GM21528 (cell line): Measurements from ENCODE around the gene FHIT.

Experiments
- ATAC-seq: cut with Tn5 transposase; IDR thresholded peaks from one replicate; pipeline ENCODE4 v1.9.1; 2021; ENCODE audit warnings: mild to moderate bottlenecking, moderate library complexity; ENCODE audit not compliant: unreplicated experiment, low FRiP score

FHIT gene

DNA sequence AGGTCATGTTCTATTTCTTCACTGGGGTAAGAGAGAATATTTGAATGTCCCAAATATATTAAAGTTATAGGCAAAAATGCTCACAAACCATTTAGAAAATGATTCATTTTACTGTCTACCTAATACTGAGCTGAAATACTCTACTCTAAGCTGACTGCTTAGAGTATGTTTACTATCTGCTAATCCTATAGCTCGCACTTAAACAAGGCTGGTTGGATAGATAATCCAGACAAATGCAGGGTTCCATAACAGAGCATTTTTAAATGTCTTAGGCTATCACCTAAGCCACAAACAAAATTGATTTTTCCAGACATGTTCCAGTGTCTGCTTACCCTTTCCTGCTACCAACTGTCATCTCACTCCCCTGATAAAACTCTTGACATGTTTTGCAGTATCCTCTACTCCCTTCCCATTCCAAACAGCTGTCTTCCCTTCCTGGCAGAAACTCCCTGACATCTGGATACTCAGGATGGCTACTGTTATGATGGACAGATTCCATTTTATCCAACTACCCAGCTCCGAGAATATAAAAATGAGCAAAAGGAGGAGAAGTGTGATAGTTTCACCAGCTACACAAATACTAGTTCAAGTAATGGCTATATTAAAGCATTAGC lies 1034.7 kb downstream of the FHIT start:
- ATAC-seq, result no peak

DNA sequence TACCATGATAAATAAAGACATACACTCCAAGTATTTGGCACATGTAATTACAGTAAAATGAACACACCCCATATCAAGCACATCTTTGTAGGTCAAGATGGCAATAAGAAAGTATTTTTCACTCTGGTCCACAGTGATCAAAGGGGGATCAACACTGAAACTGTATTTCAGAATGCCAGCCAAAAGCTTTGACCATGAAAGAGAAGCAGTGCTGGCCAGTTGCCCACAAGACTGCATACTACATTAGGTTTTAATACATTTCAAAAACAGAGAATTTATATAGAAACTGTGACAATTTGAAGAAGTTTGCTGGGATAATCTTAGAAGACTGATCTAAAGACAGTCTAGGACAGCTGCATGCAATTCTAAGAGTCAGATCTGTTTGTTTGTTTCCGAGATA lies 1035.3 kb downstream of the FHIT start:
- no peak for ATAC-seq

DNA sequence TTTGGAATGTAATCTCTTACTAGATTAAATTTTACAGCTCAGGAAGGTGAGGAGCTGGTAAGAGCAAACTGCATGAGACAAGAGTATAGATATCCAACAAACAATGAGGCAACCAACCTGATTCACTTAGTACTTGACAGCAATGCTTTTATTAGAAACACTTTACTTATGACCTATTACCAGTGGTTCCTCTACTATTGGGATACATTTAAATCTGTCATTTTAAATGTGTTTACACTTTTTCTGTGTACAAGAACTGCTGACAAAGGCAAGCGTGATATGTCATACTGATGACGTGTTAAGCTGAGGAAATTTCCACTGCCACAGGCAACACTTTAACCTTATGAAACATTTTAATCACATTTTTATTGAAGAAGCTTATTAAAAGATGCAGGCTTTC lies 1043.3 kb downstream of the FHIT start:
- no peak for ATAC-seq

DNA sequence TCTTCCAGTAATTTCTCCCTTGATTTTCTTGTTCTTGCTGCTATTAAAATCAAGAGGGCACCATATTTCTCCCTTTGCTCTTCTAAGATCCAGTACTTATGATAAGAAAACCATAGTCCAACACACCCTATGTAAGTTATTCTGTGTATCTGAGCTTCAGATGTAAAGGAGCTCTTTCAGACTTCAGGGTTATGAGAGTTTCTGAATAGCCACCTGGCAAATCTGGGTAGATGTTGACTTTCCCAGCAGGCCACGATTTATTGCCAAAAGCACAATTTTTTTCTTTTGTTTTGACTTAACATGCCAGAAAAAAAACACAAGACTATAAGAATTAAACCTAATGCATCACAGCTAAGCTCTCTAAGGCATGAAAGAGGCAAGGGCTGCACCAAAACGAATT lies 1045.0 kb downstream of the FHIT start:
- no peak for ATAC-seq

DNA sequence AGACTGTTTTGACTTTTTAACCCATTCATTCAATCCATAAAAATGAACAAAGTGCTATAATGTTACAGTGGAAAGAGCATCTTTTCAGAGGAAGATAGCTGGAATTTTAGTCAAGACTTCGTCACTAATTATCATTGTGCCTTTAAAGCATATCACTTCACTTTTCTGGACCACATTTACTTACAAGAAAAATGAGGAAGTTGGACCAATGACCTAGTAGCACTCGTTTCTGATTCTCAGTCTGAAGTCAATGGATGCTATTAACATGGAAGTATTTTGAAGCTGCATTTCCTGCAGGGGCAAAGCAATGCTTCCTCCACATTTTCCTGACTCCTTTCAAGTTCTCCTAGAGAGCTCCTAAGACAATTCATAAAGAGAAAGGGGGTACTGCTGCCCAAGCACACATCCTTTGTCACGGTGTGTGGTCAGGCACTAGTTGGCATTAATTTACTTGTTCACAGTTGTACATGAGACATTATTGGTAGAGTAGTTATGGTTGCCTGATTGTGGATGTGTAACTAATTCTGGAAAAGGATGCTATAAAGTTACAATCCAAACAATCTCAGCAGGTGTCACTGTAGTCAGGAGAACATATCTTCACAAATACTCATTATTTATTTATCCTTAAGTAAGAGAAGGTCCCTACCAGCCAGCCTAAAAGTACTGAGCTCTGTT lies 1049.1 kb downstream of the FHIT start:
- ATAC-seq, result no peak

DNA sequence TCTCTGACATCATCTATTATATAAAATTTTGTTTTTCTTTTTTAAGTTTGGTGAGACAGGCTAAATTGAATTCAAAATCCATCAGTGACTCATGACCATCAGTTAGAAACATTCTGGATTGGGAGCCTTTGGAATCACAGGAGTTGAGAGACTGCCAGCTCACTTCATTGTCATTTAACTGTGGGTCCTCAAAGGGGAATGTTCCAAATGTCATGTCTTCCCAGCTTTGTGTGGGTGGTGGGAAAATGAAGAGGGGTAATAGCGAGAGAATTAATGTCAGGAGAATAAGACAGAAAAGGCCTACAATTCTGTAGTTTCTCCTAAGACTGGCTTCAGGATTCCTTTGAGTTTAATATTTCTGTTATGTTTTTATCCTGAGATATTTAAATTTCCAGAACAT lies 1051.9 kb downstream of the FHIT start:
- ATAC-seq, result no peak

DNA sequence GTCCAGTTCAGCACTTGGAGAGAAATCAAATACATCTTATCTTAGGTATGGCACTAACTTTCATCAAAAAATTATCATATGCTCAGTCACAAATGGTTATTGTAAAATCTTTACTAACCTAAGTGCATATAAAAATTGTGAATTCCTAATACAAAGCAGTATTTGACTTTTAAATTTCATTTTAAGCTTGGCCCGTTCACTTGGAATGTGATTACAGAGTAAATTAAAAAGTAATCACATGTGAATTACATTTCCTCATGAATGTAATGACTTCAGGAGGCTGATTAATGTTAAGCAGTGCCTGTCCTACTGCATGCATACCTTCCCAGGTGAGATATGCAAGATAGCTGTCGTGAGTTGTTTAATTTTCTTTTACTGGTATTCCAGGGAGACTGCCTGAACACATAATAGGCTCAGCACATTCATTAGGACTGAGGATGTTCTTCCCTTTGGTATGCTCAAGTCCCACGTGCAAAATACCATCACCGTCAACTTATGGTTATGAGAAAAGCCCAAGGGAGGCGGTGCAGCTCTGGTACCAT lies 1053.0 kb downstream of the FHIT start:
- ATAC-seq, result no peak

DNA sequence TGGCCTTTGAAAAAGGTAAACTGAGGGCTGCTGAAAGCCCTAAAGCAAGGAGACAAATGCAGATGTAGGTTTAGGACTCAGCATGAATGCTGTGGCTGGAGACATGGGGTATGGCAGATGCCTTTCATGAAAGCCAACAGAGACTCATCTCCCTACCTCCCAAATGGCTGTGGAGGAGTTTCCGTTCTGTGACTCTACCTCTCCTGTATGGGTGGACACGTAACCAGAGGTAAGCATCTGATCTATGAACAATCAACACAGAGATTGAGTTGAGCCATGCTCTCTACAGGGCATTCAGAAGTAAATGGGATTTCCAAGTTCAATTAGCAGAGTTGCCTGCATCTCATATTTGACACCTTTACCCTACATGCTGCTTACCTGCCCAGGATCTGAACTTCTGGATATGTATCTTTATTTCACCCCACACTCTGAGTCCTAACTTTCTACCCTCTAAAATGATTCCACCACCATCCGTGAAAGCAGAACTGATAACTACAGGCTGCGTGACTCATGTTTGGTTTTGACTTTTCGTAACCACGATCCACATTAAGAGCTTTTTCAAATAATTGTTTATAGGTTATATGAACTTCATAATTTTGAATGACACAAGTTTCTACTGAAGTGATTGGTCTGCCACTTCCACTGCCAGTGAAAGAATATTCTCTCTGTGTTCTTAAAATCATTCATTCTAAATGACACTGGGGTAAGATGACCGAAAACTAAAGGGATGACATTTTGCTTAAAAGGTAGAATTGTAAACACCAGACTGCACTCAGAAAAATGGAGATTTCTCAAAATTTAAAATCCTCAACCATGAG lies 1058.7 kb downstream of the FHIT start:
- ATAC-seq, result no peak

DNA sequence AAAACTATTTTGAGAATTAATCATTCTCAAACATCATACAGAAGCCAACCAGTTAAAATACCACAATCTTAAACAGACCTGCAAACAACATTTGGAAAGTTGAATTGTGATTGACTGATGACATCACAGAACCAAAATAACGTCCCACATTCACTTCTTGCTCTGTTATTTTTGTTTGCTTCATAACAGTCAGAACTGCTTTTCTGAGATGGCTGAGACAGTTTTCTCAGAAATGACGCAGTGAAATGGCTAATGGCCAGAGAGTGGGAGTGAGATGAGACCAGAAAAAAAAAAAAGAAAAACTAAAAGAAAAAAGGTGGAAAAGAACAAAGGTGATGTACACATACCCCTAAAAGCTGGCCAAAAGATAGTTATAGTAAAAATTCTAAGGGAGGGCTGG lies 1061.2 kb downstream of the FHIT start:
- ATAC-seq, result no peak

DNA sequence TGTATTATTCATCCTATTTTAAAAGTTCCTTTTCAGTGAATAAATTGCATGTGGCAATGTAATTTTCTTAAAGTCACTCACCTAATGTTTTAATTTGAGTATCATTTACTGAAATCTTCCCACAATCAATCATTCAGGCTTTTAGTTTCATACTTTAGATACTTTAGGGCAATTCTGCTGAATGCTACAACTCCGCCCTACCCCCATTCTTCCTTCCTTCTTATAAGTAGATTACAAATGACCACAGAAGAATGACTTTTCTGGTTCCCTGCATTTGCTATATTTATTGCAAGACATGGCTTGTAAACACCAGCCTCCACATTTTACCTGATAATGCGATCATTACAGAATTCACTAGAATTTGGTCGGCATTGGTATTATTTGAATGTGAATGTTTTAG lies 1061.9 kb downstream of the FHIT start:
- no peak for ATAC-seq

DNA sequence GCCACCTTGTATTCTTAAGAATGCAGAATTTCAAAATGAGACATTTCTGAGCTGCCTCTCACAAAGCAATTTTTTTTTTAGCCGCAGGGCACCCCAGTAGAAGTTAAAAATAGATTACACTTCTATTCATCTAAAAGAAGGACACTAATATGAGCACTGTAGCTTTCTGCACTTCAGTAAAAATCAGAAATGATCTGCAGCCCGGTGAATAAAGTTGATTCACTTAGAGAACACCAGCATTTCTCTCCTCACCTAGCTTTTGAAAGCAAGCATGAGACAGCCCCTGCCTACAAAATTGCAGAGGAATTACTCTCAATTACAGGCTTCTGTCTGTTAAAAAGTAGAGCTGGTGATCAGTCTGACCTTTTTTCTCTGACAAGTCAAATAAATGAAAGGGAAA lies 1062.4 kb downstream of the FHIT start:
- no peak for ATAC-seq

DNA sequence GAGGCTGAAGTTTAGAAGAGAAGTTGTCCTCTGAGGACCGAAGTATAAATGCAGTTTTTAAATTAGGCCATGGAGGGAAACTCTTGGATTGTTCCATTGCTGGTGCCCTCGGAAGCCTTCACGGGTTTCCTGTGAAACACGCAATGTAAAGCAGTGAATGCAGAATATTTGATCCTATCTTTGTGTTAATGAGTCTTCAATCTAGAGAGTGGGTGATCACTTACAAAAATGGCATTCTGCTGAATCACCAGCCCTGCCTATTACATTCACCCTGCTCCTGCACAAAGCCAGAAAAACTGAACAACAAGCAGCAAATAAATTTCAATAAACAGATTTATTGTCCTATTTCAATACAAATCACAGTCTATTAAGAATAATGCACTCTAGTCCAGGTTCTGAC lies 1063.9 kb downstream of the FHIT start:
- no peak for ATAC-seq

DNA sequence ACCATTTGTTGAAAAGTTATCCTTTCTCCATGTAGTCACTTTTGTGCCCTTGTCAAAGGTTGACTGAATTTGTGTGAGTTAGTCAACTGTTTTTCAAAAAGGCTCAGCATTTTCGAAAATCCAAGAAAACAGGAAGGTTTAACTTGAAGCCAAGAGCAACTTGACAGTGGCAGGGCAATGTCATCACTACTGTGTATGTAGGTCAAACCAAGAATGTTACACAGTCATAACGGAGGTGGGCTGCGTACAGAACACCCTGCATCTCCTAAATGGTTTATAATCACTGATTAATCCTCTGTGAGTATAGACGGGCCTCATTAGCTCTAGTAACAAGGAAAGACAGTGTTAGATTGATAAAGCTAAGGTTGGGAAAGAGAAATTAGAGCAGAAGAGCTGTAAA lies 1064.9 kb downstream of the FHIT start:
- no peak for ATAC-seq

DNA sequence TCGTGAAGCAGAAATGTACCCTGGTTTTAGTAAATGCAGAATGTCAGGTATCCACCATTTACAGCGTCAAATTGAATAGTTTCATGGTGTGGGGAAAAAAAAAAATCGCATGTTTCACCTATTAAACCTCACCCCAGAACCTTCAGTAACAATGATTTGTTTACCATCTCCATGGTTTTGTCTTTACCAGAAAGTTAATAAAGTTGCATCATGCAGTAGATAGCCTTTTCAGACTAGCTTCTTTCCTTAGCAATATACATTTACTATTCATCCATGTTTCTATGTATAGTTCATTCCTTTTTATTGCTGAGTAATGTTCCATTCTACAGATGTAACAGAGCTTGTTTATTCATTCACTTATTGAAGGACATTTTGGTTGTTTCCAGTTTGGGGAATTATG lies 1066.1 kb downstream of the FHIT start:
- ATAC-seq, result no peak

DNA sequence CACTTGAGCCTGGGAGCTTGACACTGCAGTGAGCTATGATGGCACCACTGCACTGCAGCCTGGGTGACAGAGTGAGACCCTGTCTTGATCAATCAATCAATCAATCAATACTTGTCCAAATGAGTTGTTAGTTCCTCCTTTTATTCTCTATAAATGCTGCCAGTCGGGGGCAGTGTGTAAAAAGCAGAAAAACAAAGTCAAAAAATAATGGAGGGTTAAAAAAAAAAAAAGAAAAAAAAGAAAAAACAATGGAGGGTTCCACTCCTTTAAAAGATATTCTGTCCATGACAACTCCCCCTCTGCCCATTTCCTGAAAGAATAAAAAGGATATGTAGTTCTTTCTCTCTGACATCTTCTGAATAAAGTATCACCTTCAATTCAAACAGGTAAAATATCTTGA lies 1068.6 kb downstream of the FHIT start:
- no peak for ATAC-seq

DNA sequence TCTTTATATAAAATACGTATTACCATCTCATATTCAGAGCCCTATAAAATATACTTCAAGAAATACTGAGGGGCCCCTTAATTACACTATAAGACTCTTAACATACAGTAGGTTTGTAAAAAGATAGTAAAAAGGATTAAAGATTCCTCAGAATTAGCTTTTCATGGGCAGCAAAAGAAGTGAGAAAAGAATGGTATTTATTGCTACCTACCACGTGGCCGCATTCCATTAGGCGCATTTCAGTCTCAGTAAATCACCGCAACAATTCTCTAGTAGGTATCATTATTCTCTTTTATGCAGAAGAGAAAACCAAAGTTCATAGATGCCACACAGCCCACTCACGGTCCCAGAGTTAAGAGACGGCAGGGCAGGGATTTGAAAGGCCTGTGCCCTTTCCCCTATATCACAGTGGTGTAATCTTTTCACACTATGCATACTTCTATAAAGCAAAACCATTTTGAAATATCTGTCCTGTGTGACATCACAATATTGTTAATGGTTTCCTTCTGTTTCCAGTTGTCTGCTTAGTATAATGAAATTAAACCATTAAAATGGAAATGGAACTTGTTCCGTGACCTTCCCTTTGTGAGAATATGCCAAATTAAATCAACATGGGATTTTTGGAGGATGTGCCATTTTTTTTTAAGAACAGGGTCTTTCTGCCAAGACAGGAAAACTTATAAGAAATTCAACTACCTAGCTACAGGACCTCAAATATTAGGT lies 1072.2 kb downstream of the FHIT start:
- no peak for ATAC-seq

DNA sequence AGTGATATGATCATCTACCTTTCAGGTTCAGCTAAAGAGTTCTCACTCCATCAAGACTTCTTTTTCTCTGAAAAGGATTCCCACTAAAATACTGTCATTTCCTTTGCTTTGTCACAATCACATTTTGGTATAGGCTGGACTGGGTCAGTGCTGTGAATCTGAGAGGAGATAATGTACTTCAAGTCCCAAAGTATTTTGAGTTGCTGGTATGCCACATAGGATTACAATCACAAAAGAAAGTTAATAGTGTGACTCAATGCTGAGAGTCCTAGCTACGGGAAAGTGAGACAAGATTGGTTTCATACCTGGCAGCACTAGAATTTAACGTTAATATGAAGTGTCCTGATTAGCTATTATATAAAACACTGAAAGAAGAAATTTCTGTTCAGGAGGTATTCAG lies 1073.5 kb downstream of the FHIT start:
- ATAC-seq, result no peak

DNA sequence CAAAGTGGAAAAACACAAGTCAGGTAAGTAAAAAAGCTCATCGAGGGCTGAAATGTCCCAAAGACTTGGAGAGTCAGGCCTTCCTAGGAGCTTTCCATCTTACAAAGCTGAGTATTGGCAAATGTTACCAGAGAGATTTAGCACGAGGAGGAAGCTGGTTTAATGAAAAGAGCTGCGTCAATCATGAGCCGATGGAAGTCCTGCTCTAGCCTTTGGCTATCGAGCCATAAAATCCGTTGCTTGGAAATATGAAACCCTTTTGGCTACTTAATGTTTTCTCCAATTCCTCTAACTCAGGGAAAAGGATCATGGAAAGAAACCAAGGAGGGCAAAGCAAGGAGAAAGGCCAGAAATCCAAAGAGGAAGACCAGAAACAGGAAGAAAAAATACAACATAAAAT lies 1074.6 kb downstream of the FHIT start:
- no peak for ATAC-seq

DNA sequence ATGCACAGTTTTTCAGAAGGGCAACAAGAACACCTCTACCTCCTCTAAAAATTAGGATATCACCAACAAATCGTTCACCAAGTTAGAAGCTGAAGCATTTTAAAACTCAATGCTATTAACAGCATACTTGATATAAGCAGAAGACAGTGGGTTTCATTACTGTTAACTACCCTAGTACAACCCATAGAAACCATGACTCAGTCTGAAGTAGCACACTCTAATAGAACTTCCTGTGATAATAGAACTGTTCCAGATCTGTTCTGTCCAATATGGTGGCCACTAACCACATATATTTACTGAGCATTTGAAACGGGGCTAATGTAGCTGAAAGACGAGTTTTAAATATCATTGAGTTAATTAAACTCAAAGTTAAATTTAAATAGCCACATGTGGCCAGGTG lies 1075.6 kb downstream of the FHIT start:
- no peak for ATAC-seq

DNA sequence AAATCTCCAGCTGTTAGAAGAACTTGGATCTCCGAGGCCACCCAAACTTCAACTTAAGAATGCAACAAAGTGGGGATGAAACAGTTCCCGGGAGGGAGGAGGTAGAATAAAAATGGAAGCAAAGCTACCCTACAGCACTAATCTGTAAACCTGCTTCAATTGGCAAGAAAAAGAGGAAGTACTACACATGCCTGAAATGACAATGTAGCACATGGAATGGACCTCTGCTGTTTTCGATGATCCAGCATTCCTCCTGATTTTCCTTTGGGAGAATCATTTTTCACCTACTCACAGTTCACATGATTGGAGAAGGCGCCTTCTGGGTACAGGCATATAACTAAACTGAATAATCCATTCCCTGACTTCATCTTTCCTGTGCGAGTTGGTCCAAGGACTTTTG lies 1081.5 kb downstream of the FHIT start:
- no peak for ATAC-seq

DNA sequence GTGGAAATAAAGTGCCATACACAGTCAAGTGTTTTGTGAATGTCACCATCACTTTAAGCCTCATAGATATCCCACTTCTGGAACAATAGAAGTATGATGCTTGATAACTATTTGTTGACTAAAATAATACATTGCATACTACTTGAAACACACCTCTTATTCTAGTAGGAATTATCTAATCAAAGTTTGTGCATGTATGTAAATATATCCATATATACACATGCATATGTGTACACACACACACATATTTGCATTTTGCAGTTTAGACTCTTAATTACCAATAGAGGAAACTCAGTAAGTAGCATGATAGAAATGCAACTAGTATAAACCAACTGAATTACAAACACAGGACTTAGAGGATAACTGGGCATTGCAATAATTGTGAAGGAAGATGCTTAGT lies 1084.1 kb downstream of the FHIT start:
- ATAC-seq, result no peak
